ENCODE results near the gene RPS6KL1. TPM values are rescaled to one million over a fixed set of nuclear protein-coding genes. Genes with fewer than 3 reads are reported as not detected.

Gene RPS6KL1
- total RNA-seq, 4 donors from 2014 or later: 0.83 to 1.7 (median 1.3) TPM

DNA sequence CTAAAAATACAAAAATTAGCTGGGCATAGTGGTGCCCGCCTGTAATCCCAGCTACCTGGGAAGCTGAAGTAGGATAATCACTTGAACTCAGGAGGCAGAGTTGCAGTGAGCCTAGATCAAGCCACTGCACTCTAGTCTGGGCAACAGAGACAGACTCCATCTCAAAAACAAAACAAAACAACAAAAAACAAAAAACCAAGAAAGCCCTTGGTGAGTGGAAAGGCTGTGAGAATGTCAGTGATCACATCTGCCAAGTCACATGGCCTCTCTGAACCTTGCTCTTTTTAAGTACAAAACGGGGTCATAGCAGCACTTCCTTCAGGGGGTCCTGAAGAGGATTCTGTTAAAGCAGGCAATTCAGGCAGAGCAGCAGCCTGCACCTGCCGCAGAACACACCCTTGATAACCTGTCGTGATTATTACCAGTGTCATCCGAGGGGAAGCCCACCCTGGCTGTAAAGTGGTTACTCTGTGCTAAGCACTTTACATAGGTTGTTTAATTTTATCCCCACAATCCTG lies 9.6 kb downstream of the RPS6KL1 start:
- peak overlapping the region in 2 of 4 donors; percentile 28 to 33 for H3K27ac ChIP-seq
- peaks cover 21 to 85% (median 56%) of the 10 kb centered on the region in 3 donors for H3K4me1 ChIP-seq
- TF ChIP-seq POLR2A (IDR thresholded peaks at IDR 0.05): no peak
- TF ChIP-seq, protein P1, sequence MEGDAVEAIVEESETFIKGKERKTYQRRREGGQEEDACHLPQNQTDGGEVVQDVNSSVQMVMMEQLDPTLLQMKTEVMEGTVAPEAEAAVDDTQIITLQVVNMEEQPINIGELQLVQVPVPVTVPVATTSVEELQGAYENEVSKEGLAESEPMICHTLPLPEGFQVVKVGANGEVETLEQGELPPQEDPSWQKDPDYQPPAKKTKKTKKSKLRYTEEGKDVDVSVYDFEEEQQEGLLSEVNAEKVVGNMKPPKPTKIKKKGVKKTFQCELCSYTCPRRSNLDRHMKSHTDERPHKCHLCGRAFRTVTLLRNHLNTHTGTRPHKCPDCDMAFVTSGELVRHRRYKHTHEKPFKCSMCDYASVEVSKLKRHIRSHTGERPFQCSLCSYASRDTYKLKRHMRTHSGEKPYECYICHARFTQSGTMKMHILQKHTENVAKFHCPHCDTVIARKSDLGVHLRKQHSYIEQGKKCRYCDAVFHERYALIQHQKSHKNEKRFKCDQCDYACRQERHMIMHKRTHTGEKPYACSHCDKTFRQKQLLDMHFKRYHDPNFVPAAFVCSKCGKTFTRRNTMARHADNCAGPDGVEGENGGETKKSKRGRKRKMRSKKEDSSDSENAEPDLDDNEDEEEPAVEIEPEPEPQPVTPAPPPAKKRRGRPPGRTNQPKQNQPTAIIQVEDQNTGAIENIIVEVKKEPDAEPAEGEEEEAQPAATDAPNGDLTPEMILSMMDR (IDR thresholded peaks at IDR 0.05): no peak
- no peaks in the 10 kb centered on the region for H3K9me3 ChIP-seq
- 60 to 65% methylated on average over 4 to 5 of the region's 5 CpGs for WGBS, 2 donors
- DNase-seq: no peak
- no peaks in the 10 kb centered on the region for H3K36me3 ChIP-seq
- intact Hi-C loops (cut with DNase I): loop anchor here (10.0 kb wide), 1 partner anchor 171 kb away; no protein-coding TSS in a partner anchor
- no peaks in the 10 kb centered on the region for H3K27me3 ChIP-seq
- H3K4me3 ChIP-seq: no peak overlapping the region

DNA sequence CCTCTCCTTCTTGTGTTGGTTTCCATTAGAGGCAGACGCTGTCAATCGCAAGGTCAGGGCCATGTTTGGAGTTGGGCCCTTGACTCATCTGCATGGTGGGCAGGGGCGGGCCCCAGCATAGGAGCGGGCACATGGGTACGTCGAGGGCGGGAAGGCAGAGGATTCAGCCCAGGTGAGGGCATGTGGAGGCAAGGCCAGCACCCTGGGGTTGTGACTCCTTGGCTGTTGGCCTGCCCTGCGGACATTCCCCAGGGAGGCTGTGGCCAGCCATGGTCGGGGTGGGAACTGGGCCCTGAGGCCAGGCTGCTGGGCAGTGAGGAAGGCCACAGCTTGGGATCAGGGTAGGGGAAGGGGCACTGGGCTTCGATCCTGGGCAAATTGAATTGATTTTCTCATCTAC lies 10.3 kb downstream of the RPS6KL1 start:
- WGBS, 2 donors: 77 to 80% methylated on average over 1 to 3 of the region's 10 CpGs
- intact Hi-C loops (cut with DNase I): loop anchor here (10.0 kb wide), 1 partner anchor 172 kb away; no protein-coding TSS in a partner anchor
- Histone ChIP-seq H3K27me3 (no peaks in the 10 kb centered on the region), H3K4me3 (no peak overlapping the region), H3K4me1 (peaks cover 14 to 83% (median 50%) of the 10 kb centered on the region in 3 donors), H3K27ac (no peak overlapping the region), H3K9me3 (no peaks in the 10 kb centered on the region), H3K36me3 (no peaks in the 10 kb centered on the region)
- no peak for TF ChIP-seq POLR2A (IDR thresholded peaks at IDR 0.05)
- TF ChIP-seq, protein P1 (IDR thresholded peaks at IDR 0.05): no peak
- no peak for DNase-seq

DNA sequence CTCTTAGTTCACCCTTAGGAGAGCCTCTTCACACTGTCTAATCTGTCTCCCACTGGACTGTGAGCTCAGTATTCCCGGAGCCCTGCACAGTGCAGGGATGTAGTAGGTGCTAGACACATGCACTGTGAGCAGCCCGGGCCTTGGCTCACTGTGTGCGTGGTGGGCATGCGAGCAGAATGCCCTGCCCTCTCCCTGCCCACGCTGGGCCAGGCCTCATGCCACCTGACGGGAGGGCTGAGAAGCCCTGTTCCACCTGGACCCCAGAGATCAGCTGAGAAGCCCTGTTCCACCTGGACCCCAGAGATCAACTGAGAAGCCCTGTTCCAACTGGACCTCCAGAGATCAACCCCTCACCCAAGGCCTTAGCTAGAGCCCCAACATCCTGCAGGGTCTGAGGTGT lies 10.9 kb downstream of the RPS6KL1 start:
- DNase-seq: no peak
- 100% methylated on average over 2 of the region's 6 CpGs; no CpG with 5 or more reads in 1 of the 2 donors for WGBS, 2 donors

DNA sequence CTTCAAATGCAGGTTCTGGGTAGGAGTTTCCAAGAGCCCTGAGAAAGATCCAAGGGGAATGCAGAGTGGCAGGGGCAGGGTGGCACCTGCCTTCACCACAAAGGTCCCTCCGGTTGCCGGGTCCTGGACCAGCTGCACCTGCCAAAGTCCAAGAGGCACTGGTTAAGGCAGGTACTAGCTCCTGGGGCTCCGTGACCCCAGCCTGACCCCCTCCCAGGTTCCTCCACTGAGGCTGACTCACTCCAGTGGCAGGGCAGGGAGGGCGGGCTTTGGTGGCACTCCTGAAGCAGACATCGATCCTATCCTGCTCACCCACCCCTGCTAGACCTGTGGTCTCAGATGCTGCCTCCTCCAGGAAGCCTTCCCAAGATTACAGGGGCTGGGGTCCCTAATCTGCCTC lies 11.4 kb downstream of the RPS6KL1 start:
- peaks cover 0 to 6% (median 0%) of the 10 kb centered on the region in 3 donors for H3K36me3 ChIP-seq
- WGBS, 2 donors: 90% methylated on average over 2 of the region's 5 CpGs; no CpG with 5 or more reads in 1 of the 2 donors
- H3K4me3 ChIP-seq: no peak overlapping the region
- H3K27me3 ChIP-seq: no peaks in the 10 kb centered on the region
- H3K27ac ChIP-seq: peak overlapping the region in 2 of 4 donors; percentile 7 to 31
- peaks cover 13 to 83% (median 50%) of the 10 kb centered on the region in 3 donors for H3K4me1 ChIP-seq
- DNase-seq: no peak
- no peaks in the 10 kb centered on the region for H3K9me3 ChIP-seq
- intact Hi-C loops (cut with DNase I): loop anchor here (10.0 kb wide), 1 partner anchor 173 kb away; no protein-coding TSS in a partner anchor
- TF ChIP-seq, protein P1 (IDR thresholded peaks at IDR 0.05): no peak
- no peak for TF ChIP-seq POLR2A (IDR thresholded peaks at IDR 0.05)

More for the DNA sequence above, 10.9 kb downstream of the RPS6KL1 start:
- Histone ChIP-seq H3K27ac (peak overlapping the region in 1 of 4 donors; percentile 31), H3K36me3 (peaks cover 0 to 2% (median 0%) of the 10 kb centered on the region in 3 donors), H3K4me1 (peaks cover 14 to 83% (median 50%) of the 10 kb centered on the region in 3 donors), H3K27me3 (no peaks in the 10 kb centered on the region), H3K4me3 (no peak overlapping the region), H3K9me3 (no peaks in the 10 kb centered on the region)
- TF ChIP-seq, protein P1 (IDR thresholded peaks at IDR 0.05): no peak
- TF ChIP-seq POLR2A (IDR thresholded peaks at IDR 0.05): no peak
- intact Hi-C loops (cut with DNase I): loop anchor here (10.0 kb wide), 1 partner anchor 173 kb away; no protein-coding TSS in a partner anchor

DNA sequence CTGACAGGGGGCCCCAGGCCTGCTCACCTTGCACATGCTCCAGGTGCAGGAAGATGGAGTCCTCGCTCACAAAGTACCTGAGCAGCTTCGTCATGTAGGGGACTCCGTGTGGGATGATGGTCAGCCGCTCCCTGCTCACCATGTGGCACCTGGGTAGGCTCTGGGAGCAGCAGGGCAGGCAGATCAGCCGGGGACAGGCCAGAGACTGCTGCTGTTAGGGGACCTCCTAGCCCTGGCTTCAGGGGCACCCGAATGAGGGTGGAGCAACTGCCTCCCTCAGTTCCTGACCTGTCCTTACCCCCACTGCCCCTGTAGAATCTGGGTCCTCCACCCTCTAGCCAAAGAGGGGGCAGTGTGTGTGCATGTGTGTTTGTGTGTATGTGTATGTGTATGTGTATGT lies 11.8 kb downstream of the RPS6KL1 start:
- intact Hi-C loops (cut with DNase I): loop anchor here (10.0 kb wide), 1 partner anchor 174 kb away; no protein-coding TSS in a partner anchor

More for the DNA sequence above, 11.8 kb downstream of the RPS6KL1 start:
- Histone ChIP-seq H3K36me3 (peaks cover 0 to 11% (median 0%) of the 10 kb centered on the region in 3 donors), H3K4me1 (peaks cover 12 to 83% (median 49%) of the 10 kb centered on the region in 3 donors), H3K27me3 (no peaks in the 10 kb centered on the region), H3K27ac (peak overlapping the region in 2 of 4 donors; percentile 7 to 31), H3K4me3 (no peak overlapping the region), H3K9me3 (no peaks in the 10 kb centered on the region)
- TF ChIP-seq POLR2A (IDR thresholded peaks at IDR 0.05): no peak
- TF ChIP-seq, protein P1 (IDR thresholded peaks at IDR 0.05): no peak
- WGBS, 2 donors: 62 to 87% methylated on average over 3 to 4 of the region's 6 CpGs
- no peak for DNase-seq

Measured in esophagus squamous epithelium (tissue), 5 donors.